ENCODE measurements around the gene GPR62.
A peak's percentile ranks its signal among the peaks of the same experiment; 100 is the strongest.

Gene GPR62

DNA sequence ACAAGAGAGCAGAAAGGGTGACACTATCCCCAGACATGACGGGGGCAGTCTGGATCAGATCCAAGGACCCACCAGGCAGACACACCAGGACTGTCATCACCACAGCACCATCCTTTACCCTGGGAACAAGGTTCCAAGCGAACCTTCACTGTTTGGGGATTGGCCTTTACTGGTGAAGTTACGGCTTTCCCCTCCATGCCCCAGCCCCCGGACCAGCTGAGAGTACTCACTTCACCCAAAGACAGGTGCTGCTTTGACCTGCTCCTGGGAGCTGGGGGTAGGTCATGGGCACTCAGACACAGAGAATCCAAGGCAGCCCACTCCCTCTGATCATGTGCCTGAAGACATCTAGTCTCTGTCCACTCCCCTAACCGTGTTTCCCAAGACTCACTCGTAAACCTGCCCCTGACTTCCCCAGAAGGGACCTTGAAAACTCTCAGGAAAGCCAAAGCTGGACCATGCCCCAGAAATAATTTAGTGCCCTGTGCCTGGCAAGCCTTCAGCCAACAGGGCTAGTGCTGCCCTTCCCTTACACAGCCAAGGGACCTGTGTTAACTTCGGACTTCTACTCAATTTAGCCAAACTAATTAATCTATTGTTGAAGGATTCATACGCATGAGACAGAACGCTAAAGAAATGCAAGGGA is 16.3 kb upstream of the GPR62 start:
- no peak for DNase-seq (ENCODE audit: low read depth)

GRCh38 chr3:51940648-51941462 is 14.3 kb upstream of the GPR62 start:
- no peak for DNase-seq (ENCODE audit: low read depth)

- DNase-seq (ENCODE audit: low read depth) = no peak
These were observed 13.8 kb upstream of the GPR62 start for GRCh38 chr3:51941463-51941797.

GRCh38 chr3:51941798-51942602 is 13.2 kb upstream of the GPR62 start, which contains the start of the genes PARP3 and RRP9:
Gene PARP3, plus strand, starts transcription at chr3:51942363. Its CDS starts 993 bp downstream, at chr3:51943356.
Gene RRP9, minus strand, starts transcription at chr3:51941904. Its CDS starts 37 bp downstream, at chr3:51941867.
- peak; percentile 100 for DNase-seq (ENCODE audit: low read depth)

DNA sequence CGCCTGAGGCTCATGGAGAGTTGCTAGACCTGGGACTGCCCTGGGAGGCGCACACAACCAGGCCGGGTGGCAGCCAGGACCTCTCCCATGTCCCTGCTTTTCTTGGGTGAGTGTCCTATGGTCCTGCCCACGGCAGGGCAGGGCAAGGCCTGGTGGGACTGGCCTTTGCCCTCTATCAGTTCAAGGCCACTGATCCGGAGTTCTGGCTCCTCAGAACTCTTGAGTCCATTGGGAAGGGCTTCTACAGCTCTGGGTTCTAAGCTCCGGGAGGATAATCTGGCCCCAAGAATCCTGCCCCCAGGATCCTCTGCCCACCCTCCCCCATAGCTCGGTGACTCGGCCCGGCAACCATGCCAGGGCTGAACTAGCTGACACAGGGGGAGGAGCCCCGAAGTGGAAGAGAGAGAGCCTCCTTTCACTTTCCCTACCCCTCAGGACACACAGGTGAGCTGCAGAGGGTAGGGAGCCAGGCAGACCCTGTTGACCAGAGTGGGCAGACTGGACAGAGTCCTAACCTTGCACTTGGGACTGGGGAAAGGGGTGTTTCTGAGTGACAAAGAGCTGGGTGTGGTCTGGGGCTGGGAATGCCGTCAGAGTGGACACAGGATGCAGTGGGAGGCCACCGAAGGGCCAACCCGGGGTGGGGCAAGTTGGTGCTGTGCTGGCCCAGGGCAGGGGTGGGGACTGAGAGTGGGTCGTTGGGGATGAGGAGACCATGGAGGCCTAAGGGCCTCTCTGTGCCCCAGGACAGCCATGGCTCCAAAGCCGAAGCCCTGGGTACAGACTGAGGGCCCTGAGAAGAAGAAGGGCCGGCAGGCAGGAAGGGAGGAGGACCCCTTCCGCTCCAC is 12.4 kb upstream of the GPR62 start:
- peak; percentile 72 for DNase-seq (ENCODE audit: low read depth)

- DNase-seq (ENCODE audit: low read depth) = no peak
These were observed 11.5 kb upstream of the GPR62 start for GRCh38 chr3:51943451-51944391.

DNA sequence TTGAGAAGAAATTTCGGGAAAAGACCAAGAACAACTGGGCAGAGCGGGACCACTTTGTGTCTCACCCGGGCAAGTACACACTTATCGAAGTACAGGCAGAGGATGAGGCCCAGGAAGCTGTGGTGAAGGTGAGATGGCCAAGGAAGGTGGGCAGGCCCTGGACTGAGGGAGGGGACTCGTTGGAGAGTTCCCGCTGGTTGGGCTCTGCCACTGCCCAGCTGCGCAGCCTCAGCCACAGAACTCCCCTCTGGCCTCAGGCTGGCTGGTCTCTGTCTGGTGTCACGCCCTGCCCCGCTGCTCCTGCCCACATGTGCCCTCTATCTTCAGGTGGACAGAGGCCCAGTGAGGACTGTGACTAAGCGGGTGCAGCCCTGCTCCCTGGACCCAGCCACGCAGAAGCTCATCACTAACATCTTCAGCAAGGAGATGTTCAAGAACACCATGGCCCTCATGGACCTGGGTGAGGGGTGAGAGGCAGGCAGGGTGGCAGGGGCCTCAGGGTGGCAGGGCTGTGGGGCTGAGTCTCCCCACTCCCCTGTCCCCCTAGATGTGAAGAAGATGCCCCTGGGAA is 10.6 kb upstream of the GPR62 start:
- DNase-seq (ENCODE audit: low read depth) = no peak

GRCh38 chr3:51945031-51945840 is 9.9 kb upstream of the GPR62 start:
- no peak for DNase-seq (ENCODE audit: low read depth)

DNA sequence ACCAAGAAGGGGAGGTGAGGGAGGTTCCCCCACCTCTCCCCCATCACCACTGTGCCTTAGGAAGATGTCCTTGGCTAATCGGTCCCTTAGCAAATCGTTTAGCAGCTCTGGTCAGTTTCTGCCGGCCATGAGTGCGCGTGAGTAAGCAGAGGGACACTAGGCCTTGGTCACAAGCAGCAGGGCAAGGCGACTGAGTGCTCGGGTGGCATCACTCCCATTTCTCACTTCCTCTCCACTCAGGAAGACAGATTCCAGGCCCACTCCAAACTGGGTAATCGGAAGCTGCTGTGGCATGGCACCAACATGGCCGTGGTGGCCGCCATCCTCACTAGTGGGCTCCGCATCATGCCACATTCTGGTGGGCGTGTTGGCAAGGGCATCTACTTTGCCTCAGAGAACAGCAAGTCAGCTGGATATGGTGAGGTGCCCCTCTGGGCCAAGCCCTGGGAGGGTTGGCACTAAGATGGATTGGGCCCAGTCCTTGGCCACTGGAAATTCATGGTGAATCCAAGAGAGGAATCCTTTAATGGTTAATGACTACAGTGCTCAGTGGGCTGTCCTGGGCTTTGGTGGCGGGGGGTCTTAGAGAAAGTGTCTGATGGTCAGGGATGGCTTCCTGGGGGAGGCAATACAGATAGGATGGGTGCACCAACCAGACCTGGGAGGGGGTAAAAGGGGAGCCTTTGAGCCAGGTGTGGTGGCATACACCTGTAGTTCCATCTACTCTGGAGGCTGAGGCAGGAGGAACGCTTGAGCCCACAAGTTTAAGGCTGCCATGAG is 9.1 kb upstream of the GPR62 start:
- DNase-seq (ENCODE audit: low read depth) = no peak

DNA sequence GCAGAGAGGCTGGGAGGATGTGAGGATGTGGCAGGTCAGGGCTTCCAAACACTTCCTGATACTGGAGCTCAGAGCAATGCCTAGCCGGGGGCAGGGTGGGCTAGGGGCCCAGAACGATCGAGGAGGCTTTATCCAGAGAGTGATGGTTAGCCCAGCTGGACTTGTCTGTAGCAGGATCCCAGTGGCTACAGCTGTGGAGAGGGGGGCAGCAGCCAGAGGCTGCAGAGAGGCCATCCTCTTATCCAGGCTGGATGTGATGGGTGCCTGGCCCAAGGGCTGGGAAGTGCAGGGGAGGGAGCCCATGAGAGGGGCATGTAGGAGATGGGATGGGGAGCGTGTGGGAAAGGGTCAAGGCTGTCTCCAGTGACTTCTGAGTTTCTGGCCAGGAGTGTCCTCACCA is 8.4 kb upstream of the GPR62 start:
- no peak for DNase-seq (ENCODE audit: low read depth)

DNA sequence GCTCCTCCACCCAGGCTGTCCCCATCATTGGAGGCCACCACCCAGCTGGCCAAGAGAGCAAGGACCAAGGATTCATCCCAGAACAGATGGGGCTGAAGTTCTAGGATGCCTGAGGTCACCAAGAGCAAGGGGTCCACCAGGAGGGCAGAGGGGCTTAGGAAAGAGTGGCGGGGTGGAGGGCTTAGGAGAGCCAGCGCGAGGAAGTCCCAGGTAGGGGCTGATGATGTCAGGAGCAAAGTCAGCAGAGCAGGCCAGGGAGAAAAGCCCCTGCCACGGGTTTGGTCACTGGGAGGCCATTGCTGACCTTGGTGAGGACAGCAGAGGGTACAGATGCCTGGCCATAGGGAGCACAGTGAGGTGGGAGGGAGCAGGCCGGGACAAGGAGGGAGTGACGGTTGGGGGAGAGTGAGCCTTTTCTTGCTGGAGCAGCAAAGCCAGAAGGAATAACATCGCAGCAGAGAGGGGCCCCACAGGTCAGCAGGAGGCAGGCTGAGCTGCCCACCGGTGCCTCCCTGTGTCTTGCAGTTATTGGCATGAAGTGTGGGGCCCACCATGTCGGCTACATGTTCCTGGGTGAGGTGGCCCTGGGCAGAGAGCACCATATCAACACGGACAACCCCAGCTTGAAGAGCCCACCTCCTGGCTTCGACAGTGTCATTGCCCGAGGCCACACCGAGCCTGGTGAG is 7.8 kb upstream of the GPR62 start:
- no peak for DNase-seq (ENCODE audit: low read depth)

GRCh38 chr3:51948016-51948580 is 7.1 kb upstream of the GPR62 start:
- DNase-seq (ENCODE audit: low read depth) = no peak

DNA sequence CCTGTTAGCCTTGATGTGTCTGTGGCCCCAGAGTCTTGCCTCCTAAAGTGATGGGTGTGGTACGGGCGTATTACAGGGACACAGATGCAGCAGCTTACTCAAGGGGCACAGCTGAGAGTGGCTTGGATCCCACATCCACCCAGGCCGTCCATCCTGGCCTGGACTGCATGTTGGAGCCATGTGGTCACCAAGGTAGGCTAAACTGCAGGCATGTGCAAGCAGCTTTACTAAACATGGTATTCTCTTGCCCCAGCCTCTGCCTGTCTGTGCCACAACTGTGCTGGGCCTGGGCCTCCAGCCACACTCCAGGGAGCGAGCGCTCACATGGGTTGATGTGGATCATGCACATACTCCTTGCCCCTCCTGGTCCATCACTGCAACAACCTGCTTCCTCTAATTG is 6.1 kb upstream of the GPR62 start:
- DNase-seq (ENCODE audit: low read depth) = no peak

GRCh38 chr3:51950899-51951298 is 4.3 kb upstream of the GPR62 start:
- DNase-seq (ENCODE audit: low read depth) = no peak

- no peak for DNase-seq (ENCODE audit: low read depth)
These were observed 1.7 kb upstream of the GPR62 start for GRCh38 chr3:51953445-51953844.

DNA sequence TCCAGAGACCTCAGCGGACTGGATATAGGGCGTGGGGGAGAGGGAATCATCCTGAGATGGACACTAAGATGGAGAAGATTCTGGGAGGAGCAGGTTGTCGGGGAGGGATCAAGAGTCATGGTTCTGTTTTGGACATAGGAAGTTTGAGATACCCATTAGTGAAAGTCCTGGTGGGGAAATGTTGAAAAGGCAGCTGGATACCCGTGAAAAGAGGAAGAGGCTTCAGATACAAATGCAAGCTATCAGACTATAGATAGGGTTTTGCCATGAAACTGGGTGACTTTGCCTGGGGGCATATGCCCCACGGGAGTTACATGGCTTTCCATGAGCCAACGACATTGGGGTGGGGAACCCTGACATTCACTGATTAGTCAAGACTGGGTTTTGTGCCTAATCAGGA is 1.1 kb upstream of the GPR62 start:
- DNase-seq (ENCODE audit: low read depth) = no peak

DNA sequence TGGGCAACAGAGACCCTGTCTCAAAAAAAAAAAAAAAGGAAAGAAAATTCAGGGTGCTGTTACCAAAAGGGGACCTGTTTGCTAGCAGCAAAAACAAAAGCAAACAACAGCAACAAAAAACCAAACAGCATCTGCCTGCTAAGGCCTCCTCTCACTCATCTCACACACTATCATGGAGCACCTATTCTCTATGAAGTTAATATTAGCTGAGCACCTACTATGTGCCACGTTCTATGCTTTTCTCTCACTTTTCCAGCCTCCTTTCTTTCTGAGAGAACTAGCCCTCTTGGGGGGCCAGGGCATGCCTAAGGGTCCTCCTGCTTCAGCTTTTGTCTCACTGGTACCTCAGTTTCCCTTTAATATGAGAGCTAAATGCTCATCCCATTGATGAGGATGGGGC is 468 bp upstream of the GPR62 start:
- DNase-seq (ENCODE audit: low read depth) = no peak

All from HS-27A (cell line).